Body of pancreas (tissue), 4 donors: ENCODE results near the gene OR51B4.

Experiments used
- POLR2A ChIP-seq, 3 donors: fragments of 450-650 bp; IDR thresholded peaks; one replicate each; pipeline ENCODE4 v1.6.1; 2016; ENCODE audit warnings: antibody characterized with exemption in 3 of 3, mild to moderate bottlenecking in 2 of 3
- TF ChIP-seq, protein P1 (sequence below), 7 experiments: fragments of 450-650 bp in 4 of 7; fragments of 200-600 bp in 3 of 7; sonication (generic) in 3 of 7; IDR thresholded peaks; one replicate each; pipeline ENCODE4 v1.5.1; 2016 to 2019; ENCODE audit warnings: antibody characterized with exemption in 7 of 7

DNA sequence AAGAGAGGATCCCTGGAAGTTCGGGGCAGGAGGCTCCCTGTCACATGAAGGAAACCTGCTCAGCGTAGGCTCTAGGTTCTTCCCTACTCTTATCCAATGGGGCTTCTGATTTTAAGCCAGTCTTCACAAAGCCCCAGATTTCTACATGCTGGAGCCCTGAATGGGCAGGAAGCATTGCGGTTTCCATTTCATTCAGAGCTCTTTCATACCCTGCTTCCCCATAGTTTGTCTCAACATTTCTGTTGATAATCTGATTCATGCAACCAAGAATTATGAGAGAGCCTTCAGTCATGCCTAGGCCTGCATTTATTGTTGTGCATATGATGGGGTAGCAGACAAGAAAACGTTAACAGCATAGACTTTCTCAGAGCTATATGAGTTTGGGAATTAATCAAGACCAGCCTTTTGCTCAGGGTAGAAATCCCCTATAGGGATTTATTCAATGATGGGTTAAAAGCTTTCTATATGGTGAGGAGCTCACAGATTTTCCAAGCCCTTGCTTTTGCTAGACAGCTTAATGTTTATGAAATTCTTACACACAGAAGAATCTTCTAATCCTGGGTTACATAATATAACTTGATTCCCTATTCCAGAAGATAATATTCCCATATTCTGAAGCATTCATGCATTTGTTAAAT is 15.9 kb downstream of the OR51B4 start:
- TF ChIP-seq POLR2A (IDR thresholded peaks at IDR 0.05), result no peak
- TF ChIP-seq, protein P1, sequence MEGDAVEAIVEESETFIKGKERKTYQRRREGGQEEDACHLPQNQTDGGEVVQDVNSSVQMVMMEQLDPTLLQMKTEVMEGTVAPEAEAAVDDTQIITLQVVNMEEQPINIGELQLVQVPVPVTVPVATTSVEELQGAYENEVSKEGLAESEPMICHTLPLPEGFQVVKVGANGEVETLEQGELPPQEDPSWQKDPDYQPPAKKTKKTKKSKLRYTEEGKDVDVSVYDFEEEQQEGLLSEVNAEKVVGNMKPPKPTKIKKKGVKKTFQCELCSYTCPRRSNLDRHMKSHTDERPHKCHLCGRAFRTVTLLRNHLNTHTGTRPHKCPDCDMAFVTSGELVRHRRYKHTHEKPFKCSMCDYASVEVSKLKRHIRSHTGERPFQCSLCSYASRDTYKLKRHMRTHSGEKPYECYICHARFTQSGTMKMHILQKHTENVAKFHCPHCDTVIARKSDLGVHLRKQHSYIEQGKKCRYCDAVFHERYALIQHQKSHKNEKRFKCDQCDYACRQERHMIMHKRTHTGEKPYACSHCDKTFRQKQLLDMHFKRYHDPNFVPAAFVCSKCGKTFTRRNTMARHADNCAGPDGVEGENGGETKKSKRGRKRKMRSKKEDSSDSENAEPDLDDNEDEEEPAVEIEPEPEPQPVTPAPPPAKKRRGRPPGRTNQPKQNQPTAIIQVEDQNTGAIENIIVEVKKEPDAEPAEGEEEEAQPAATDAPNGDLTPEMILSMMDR (IDR thresholded peaks at IDR 0.05), result no peak
